Breast epithelium (tissue), 4 donors: ENCODE measurements around the gene FBXW12. TPM values are rescaled to one million over a fixed set of nuclear protein-coding genes. Genes with fewer than 3 reads are reported as not detected.

Experiments
- DNase-seq, 2 donors: peaks; one replicate each; pipeline ENCODE4 v3.0.0-alpha.2; 2019; ENCODE audit warnings: low spot score in 2 of 2
- H3K27ac ChIP-seq, 2 donors: fragments of 200-600 bp; sonication (generic) in 1 of 2; one replicate each; pipeline ENCODE4 v1.5.1; 2016 to 2019; ENCODE audit warnings: mild to moderate bottlenecking in 1 of 2
- H3K27me3 ChIP-seq, 2 donors: fragments of 200-600 bp; sonication (generic) in 1 of 2; one replicate each; pipeline versions ENCODE4 v1.5.1 to v1.6.0; 2017 to 2019; ENCODE audit warnings: control low read depth in 1 of 2, mild to moderate bottlenecking in 1 of 2
- H3K36me3 ChIP-seq: fragments of 200-600 bp; one replicate; pipeline ENCODE4 v1.5.1; 2019
- H3K4me1 ChIP-seq, 2 donors: fragments of 200-600 bp; sonication (generic); one replicate each; pipeline ENCODE4 v1.5.1; 2016 to 2019; ENCODE audit warnings: control low read depth in 1 of 2
- H3K4me3 ChIP-seq, 3 donors: fragments of 200-600 bp; sonication (generic); 1 replicate in 2 of 3; 2 replicates in 1 of 3; pipeline ENCODE4 v1.5.1; 2016 to 2019; ENCODE audit warnings: mild to moderate bottlenecking in 3 of 3, moderate library complexity in 2 of 3
- H3K9me3 ChIP-seq, 2 donors: fragments of 200-600 bp; sonication (generic) in 1 of 2; one replicate each; pipeline ENCODE4 v1.5.1; 2016 to 2019; ENCODE audit warnings: control low read depth in 1 of 2
- POLR2A ChIP-seq: fragments of 450-650 bp; IDR thresholded peaks from one replicate; pipeline ENCODE4 v1.6.1; 2016; ENCODE audit warnings: antibody characterized with exemption, mild to moderate bottlenecking, moderate library complexity
- POLR2AphosphoS5 ChIP-seq, 3 donors: sonication (generic); formaldehyde crosslinking; IDR thresholded peaks; one replicate each; pipeline ENCODE4 v1.6.1; 2017; ENCODE audit warnings: antibody characterized with exemption in 3 of 3
- intact Hi-C: fragments of 100-400 bp; cut with DNase I; formaldehyde crosslinking; loops from one replicate; pipeline ENCODE4 v1.15.1; 2023; ENCODE audit warnings: low total_unique reads
- total RNA-seq, 3 donors: library from RNA; depleted of rRNA; stranded (reverse); fragments of >200 nt; gene quantifications; one replicate each; pipeline ENCODE4 v1.1.0, GENCODE V29; 2016
- TF ChIP-seq, protein P1 (sequence below), 3 donors: fragments of 450-650 bp; IDR thresholded peaks; one replicate each; pipeline ENCODE4 v1.5.1; 2016 to 2017; ENCODE audit warnings: antibody characterized with exemption in 3 of 3, mild to moderate bottlenecking in 3 of 3, moderate library complexity in 3 of 3

Gene FBXW12
- total RNA-seq, 3 donors from 2014 or later: 0.32 to 0.66 TPM; not detected in 1

DNA sequence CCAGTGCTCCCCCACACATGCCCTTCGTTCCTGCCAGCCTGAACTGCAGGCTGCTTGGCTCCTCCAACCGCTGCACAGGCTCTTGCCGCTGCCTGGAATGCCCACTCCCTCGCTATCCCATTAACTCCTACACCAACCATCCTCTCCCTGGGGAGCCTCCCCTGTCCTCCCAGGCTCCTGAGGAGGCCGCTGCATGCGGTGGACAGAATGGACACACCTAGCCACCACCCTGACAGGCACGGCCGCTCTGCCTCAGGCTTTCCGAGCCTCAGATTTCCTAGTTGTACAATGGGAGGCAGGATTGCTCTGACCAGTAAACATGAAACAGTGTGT is 55.6 kb downstream of the FBXW12 start:
- intact Hi-C loops: no loop called here

DNA sequence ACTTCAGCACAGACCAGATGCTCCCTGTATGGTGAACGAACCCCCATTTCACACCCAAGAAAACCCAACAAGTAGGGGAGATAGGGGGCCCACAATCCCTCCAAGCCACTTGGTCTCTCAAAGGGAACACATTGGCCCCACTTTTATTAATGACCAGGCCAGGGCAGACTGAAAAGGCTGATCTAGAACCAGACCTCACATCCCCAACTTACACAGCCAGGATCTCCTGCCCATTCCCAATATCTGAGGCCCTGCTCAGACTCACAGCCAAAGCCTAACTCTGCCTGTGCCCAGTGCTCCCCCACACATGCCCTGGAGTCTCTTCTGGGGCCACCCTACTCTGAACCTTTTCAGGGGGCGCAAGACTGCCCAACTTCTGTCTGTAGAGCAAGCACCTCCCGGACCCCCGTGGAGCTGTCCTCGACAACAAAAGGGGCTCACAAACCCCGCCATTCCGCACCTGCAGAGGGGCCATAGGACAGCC is 56.1 kb downstream of the FBXW12 start:
- Histone ChIP-seq H3K36me3 (no peaks in the 10 kb centered on the region), H3K4me1 (peaks cover 12 to 42% of the 10 kb centered on the region in 2 donors), H3K4me3 (peak overlapping the region; percentile 73 to 95 (median 88)), H3K27ac (peak overlapping the region; percentile 96), H3K9me3 (no peaks in the 10 kb centered on the region), H3K27me3 (no peaks in the 10 kb centered on the region)
- TF ChIP-seq POLR2AphosphoS5 (IDR thresholded peaks at IDR 0.05): no peak
- no peak for DNase-seq
- intact Hi-C loops: no loop called here

More for the DNA sequence above, 55.6 kb downstream of the FBXW12 start:
- Histone ChIP-seq H3K4me3 (peak overlapping the region; percentile 73 to 95 (median 88)), H3K36me3 (no peaks in the 10 kb centered on the region), H3K4me1 (peaks cover 12 to 42% of the 10 kb centered on the region in 2 donors), H3K9me3 (no peaks in the 10 kb centered on the region), H3K27ac (peak overlapping the region; percentile 96), H3K27me3 (no peaks in the 10 kb centered on the region)
- TF ChIP-seq POLR2AphosphoS5 (IDR thresholded peaks at IDR 0.05) (no peak), POLR2A (no peak)
- TF ChIP-seq, protein P1, sequence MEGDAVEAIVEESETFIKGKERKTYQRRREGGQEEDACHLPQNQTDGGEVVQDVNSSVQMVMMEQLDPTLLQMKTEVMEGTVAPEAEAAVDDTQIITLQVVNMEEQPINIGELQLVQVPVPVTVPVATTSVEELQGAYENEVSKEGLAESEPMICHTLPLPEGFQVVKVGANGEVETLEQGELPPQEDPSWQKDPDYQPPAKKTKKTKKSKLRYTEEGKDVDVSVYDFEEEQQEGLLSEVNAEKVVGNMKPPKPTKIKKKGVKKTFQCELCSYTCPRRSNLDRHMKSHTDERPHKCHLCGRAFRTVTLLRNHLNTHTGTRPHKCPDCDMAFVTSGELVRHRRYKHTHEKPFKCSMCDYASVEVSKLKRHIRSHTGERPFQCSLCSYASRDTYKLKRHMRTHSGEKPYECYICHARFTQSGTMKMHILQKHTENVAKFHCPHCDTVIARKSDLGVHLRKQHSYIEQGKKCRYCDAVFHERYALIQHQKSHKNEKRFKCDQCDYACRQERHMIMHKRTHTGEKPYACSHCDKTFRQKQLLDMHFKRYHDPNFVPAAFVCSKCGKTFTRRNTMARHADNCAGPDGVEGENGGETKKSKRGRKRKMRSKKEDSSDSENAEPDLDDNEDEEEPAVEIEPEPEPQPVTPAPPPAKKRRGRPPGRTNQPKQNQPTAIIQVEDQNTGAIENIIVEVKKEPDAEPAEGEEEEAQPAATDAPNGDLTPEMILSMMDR (IDR thresholded peaks at IDR 0.05): no peak
- DNase-seq: no peak

DNA sequence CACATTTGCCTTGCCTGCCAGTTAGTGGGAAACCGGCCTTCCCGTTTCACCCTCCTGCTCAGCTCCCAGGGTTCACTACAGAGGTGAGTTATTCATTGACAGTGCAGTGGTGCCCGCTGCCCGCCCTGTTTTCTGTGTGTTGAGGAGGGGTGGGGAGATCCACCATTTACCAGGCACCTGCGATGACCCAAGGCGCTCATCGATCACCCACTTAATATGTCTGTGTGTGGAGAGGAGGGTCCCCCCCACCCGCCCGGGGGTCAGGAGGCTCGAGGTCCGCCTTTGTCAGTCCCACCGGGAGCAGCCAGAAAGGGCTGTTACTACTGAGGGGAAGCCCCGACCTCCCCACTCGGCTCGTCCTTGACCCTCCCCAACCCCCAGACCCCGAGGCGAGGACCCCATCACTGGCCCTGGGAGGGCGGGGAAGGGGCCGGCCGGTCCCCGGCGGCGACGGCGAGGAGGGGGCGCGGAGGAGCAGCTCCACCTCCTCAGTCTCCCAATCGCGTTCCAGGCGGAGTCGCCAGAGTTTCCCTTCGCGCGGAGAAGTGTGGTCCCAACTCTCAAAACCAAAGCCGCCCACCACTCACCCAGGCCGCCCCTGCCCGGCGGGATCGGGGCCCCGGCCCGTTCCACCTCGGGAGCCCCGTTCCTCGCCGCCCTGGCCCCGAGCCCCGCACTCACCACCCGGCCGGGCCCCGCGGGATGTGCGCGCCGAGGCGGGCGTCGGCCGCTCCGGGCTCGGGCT is 56.7 kb downstream of the FBXW12 start:
- DNase-seq: no peak
- intact Hi-C loops: no loop called here
- H3K4me1 ChIP-seq: peaks cover 12 to 42% of the 10 kb centered on the region in 2 donors

DNA sequence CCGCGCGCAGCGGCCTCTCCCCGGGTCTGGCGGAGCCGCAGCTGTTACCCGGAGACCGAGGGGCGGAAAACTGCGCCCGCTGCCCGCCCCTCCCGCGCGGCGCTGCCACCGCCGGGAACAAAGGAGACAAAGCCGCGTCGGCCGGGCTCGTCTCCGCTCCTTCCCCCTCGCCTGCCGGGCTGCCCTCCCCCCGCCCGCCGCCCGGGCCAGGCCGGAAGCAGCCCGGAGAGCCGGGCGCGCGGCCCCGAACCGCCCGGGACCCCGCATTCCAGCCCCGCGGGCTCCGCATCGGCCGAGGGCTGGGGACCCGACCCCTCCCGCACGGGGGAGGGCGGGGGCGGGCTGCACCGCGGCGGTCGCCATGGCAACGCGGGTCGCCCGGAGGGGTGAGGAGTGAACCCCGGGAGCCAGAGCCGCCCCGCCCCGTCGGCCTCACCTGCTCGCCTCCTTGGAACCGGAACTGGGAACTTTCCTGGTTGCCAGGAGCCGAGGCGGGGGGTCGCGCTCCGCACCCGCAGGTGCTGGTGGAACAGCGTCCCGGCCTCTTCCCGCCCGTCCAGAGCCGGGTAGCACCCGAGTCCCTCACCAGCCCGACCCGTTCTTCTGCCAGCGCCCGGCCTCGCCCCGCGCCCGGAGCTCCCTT is 57.4 kb downstream of the FBXW12 start:
- peak; percentile 63 to 64 for DNase-seq
- Histone ChIP-seq H3K36me3 (no peaks in the 10 kb centered on the region), H3K4me3 (peak overlapping the region; percentile 73 to 95 (median 88)), H3K27me3 (no peaks in the 10 kb centered on the region), H3K4me1 (peaks cover 12 to 36% of the 10 kb centered on the region in 2 donors), H3K27ac (peak overlapping the region; percentile 96), H3K9me3 (no peaks in the 10 kb centered on the region)
- intact Hi-C loops: no loop called here
- TF ChIP-seq POLR2AphosphoS5 (IDR thresholded peaks at IDR 0.05) (no peak), POLR2A (no peak)
- TF ChIP-seq, protein P1 (IDR thresholded peaks at IDR 0.05): no peak

More for the DNA sequence above, 56.7 kb downstream of the FBXW12 start:
- TF ChIP-seq, protein P1 (IDR thresholded peaks at IDR 0.05): no peak
- TF ChIP-seq POLR2AphosphoS5 (IDR thresholded peaks at IDR 0.05): no peak
- TF ChIP-seq POLR2A: no peak
- no peaks in the 10 kb centered on the region for H3K9me3 ChIP-seq
- peak overlapping the region; percentile 73 to 95 (median 88) for H3K4me3 ChIP-seq
- H3K27ac ChIP-seq: peak overlapping the region; percentile 96
- no peaks in the 10 kb centered on the region for H3K27me3 ChIP-seq
- H3K36me3 ChIP-seq: no peaks in the 10 kb centered on the region

DNA sequence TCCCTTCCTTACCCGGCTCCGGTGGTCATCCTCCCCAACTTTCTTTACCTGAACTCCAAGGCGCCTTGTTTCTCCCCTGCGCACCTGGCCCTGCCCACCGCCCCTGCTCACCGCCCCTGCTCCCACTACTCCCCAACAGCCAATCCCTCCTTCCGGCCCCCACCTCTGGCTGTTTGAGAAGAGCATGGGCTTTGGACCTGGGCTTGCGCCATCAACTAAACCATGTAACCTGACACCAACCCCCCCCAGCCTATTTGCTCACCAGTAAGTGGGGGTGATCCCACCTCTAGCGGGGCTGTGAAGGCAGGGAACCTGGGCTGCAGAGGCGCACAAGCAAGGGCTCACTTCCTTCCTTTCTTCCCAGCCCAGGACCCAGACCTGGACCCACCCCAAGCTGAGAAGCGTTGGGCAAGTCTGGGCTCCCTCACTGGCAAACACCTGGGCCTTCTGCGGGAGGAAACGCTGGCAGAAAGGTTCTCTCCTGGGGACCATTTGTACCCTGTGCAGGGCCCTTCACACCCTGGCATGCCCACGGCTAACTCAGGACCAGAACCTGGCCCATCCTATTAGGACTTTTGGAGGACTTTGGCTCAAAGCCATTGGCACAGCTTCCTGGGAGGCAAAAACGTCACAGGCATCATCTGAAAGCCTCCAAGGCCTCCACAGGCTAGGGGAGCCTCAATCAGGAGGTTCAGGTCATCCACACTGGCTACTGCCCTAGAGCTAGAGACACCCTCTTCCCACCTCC is 58.1 kb downstream of the FBXW12 start, which contains the start of gene PLXNB1:
Gene PLXNB1 (minus strand): TSS at position 127 of the 748 bp plus-strand sequence. CDS start 5,475 bp downstream, outside the sequence.
- no peaks in the 10 kb centered on the region for H3K27me3 ChIP-seq
- DNase-seq: peak; percentile 76 to 96
- intact Hi-C loops: no loop called here

More for the DNA sequence above, 58.1 kb downstream of the FBXW12 start, which contains the start of gene PLXNB1:
- TF ChIP-seq, protein P1 (IDR thresholded peaks at IDR 0.05): no peak
- TF ChIP-seq POLR2AphosphoS5 (IDR thresholded peaks at IDR 0.05): peak in 2 of 3 donors; percentile 12 to 41
- peak; percentile 54 for TF ChIP-seq POLR2A
- Histone ChIP-seq H3K9me3 (no peaks in the 10 kb centered on the region), H3K4me3 (peak within 1 kb of the TSS; percentile 73 to 95 (median 88)), H3K4me1 (peaks cover 12 to 29% of the 10 kb centered on the region in 2 donors), H3K36me3 (no peaks in the 10 kb centered on the region), H3K27ac (peak within 1 kb of the TSS; percentile 96)
